ENCODE results near the gene ANKRD10. TPM values are rescaled to one million over a fixed set of nuclear protein-coding genes. Genes with fewer than 3 reads are reported as not detected.

Gene ANKRD10
- total RNA-seq, 1 experiment from 2014 or later: 132 TPM

DNA sequence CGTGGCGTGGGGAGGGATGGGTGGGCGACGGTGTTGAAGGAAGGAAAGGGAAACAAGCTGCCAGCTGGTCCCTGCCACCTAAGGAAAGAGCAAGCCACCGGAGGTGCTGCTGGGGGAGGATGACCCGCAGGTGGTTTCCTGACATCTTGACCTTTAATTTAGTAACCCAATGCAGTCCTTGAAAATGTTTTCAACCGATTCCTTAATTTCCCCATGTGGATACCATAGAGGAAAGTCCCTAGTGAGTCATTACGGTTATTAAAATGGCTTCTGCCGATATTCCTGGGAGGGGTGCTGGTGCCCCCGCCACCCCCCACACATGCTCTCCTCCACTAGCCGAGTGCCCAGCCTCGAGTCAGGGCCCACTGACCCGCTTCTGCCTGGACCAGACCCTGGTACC lies 6.3 kb upstream of the ANKRD10 start:
- H3K27ac Mint-ChIP-seq (ENCODE audit: unreplicated experiment): no peak overlapping the region
- POLR2A ChIA-PET: no interaction called here

DNA sequence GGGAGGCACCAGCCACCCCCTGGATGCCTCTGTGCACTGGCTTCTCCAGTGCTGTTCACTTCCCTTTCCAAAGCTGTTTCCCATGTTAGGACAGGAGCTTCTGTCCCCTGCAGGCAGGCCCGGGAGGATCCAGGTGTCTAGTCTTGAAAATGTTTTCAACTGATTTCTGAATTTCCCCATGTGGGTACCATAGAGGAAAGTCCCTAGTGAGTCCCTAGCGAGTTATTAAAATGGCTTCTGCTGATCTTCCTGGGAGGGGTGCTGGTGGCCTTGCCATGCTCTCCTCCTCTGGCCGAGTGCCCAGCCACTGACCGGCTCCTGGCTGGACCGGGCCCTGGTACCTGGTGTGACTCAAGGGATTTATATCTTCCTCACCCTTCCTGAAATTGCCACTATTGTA lies 5.2 kb upstream of the ANKRD10 start:
- H3K27ac Mint-ChIP-seq (ENCODE audit: unreplicated experiment): no peak overlapping the region

More for the DNA sequence above, 6.3 kb upstream of the ANKRD10 start:
- Mint-ChIP-seq H3K27me3 (ENCODE audit: insufficient read depth, unreplicated experiment) (peaks cover 12% of the 10 kb centered on the region), H3K4me3 (ENCODE audit: unreplicated experiment) (no peak overlapping the region), H3K9me3 (ENCODE audit: unreplicated experiment) (no peaks in the 10 kb centered on the region), H3K36me3 (ENCODE audit: insufficient read depth, unreplicated experiment) (peaks cover 9% of the 10 kb centered on the region), H3K4me1 (ENCODE audit: low read depth, unreplicated experiment) (peaks cover 7% of the 10 kb centered on the region)
- intact Hi-C loops (cut with micrococcal nuclease; ENCODE audit: unreplicated experiment): no loop called here
- TF ChIP-seq, protein P1, sequence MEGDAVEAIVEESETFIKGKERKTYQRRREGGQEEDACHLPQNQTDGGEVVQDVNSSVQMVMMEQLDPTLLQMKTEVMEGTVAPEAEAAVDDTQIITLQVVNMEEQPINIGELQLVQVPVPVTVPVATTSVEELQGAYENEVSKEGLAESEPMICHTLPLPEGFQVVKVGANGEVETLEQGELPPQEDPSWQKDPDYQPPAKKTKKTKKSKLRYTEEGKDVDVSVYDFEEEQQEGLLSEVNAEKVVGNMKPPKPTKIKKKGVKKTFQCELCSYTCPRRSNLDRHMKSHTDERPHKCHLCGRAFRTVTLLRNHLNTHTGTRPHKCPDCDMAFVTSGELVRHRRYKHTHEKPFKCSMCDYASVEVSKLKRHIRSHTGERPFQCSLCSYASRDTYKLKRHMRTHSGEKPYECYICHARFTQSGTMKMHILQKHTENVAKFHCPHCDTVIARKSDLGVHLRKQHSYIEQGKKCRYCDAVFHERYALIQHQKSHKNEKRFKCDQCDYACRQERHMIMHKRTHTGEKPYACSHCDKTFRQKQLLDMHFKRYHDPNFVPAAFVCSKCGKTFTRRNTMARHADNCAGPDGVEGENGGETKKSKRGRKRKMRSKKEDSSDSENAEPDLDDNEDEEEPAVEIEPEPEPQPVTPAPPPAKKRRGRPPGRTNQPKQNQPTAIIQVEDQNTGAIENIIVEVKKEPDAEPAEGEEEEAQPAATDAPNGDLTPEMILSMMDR (IDR thresholded peaks at IDR 0.05; ENCODE audit: insufficient read depth in 1 of 2, low read depth in 1 of 2, low read length in 1 of 2, severe bottlenecking in 1 of 2, unreplicated experiment in 1 of 2): no peak
- CTCF ChIA-PET: interaction anchor here (0.6 kb wide), 1 partner anchor 302 kb away, joined by 3 read pairs; no protein-coding TSS in a partner anchor
- Histone ChIP-seq H3K4me1 (peaks cover 9% of the 10 kb centered on the region; the same call in 1 of the 2 replicates), H3K36me3 (ENCODE audit: control insufficient read depth, insufficient read depth, low read length) (no peaks in the 10 kb centered on the region), H3K27me3 (replicated peaks; ENCODE audit: control insufficient read depth, insufficient read depth, low read length) (no peaks in the 10 kb centered on the region), H3K9me3 (no peaks in the 10 kb centered on the region), H3K4me3 (ENCODE audit: low read depth, low read length) (no peak overlapping the region)
- no peak for DNase-seq
- no TSS peak for BruUV-seq (replicated peaks)

DNA sequence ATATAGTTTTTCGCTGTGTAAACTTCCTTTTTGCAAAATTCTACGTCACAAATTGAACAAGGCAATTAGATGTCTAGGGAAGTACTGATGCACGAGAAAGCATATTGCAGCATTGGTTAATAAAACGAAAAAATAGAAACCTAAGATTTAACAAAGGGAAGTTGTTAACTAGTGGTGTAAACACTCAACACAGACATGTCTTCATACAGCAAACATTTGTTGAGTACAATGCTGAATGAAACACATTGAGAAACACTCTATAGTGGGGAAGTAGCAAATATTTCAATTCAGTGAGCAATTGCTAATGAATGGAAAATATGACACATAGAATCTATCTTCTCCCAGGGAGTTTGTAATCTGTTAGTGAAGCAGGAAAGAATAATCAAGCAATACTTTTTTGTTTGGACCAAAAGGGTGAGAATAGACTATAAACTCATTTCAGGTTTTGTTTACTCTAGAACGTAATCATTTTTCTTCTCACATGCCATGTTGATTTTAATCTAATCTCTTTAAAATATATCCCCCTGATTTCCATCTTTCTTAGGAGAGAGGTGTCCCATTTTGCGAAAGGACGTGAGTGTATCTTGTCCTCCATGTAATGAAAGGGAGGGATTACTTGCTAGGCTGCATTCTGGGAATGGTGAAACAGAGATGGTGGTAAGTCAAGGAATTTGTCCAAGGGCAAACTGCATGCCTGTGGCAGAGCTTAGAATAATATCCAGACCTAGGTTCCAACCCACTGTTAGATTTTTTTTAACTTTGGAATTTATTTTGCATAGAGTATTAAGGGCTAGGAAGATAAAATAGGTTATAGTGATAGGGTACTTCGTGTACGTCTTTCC lies 1.7 kb upstream of the ANKRD10 start:
- Histone ChIP-seq H3K9me3 (no peaks in the 10 kb centered on the region), H3K36me3 (ENCODE audit: control insufficient read depth, insufficient read depth, low read length) (no peaks in the 10 kb centered on the region), H3K4me3 (ENCODE audit: low read depth, low read length) (peak overlapping the region; percentile 89), H3K4me1 (peaks cover 23% of the 10 kb centered on the region; the same call in 1 of the 2 replicates), H3K27me3 (replicated peaks; ENCODE audit: control insufficient read depth, insufficient read depth, low read length) (no peaks in the 10 kb centered on the region)
- Mint-ChIP-seq H3K36me3 (ENCODE audit: insufficient read depth, unreplicated experiment) (peaks cover 26% of the 10 kb centered on the region), H3K27ac (ENCODE audit: unreplicated experiment) (peak overlapping the region; percentile 61), H3K27me3 (ENCODE audit: insufficient read depth, unreplicated experiment) (peaks cover 4% of the 10 kb centered on the region), H3K4me1 (ENCODE audit: low read depth, unreplicated experiment) (peaks cover 7% of the 10 kb centered on the region), H3K9me3 (ENCODE audit: unreplicated experiment) (no peaks in the 10 kb centered on the region), H3K4me3 (ENCODE audit: unreplicated experiment) (peak overlapping the region; percentile 71)
- ChIA-PET CTCF (no interaction called here), POLR2A (no interaction called here)
- TF ChIP-seq, protein P1 (IDR thresholded peaks at IDR 0.05; ENCODE audit: insufficient read depth in 1 of 2, low read depth in 1 of 2, low read length in 1 of 2, severe bottlenecking in 1 of 2, unreplicated experiment in 1 of 2): no peak
- no TSS peak for BruUV-seq (replicated peaks)
- DNase-seq: no peak
- intact Hi-C loops (cut with micrococcal nuclease; ENCODE audit: unreplicated experiment): loop anchor here (10.0 kb wide), 2 partner anchors 322 to 602 kb away; no protein-coding TSS in a partner anchor

More for the DNA sequence above, 5.2 kb upstream of the ANKRD10 start:
- BruUV-seq (replicated peaks): no TSS peak
- TF ChIP-seq, protein P1 (IDR thresholded peaks at IDR 0.05; ENCODE audit: insufficient read depth in 1 of 2, low read depth in 1 of 2, low read length in 1 of 2, severe bottlenecking in 1 of 2, unreplicated experiment in 1 of 2): no peak
- Histone ChIP-seq H3K27me3 (replicated peaks; ENCODE audit: control insufficient read depth, insufficient read depth, low read length) (no peaks in the 10 kb centered on the region), H3K36me3 (ENCODE audit: control insufficient read depth, insufficient read depth, low read length) (no peaks in the 10 kb centered on the region), H3K4me1 (peaks cover 10% of the 10 kb centered on the region; the same call in 1 of the 2 replicates), H3K4me3 (ENCODE audit: low read depth, low read length) (no peak overlapping the region), H3K9me3 (no peaks in the 10 kb centered on the region)
- Mint-ChIP-seq H3K27me3 (ENCODE audit: insufficient read depth, unreplicated experiment) (peaks cover 12% of the 10 kb centered on the region), H3K9me3 (ENCODE audit: unreplicated experiment) (no peaks in the 10 kb centered on the region), H3K4me1 (ENCODE audit: low read depth, unreplicated experiment) (peaks cover 7% of the 10 kb centered on the region), H3K36me3 (ENCODE audit: insufficient read depth, unreplicated experiment) (peaks cover 13% of the 10 kb centered on the region), H3K4me3 (ENCODE audit: unreplicated experiment) (no peak overlapping the region)
- intact Hi-C loops (cut with micrococcal nuclease; ENCODE audit: unreplicated experiment): no loop called here
- CTCF ChIA-PET: no interaction called here
- no peak for DNase-seq
- POLR2A ChIA-PET: no interaction called here
